HG03520 (cell line): ENCODE results near the gene DHODH.
"Not testable (repeated sequence)": the region's sequence is repeated elsewhere in the genome, so short reads cannot be mapped to it uniquely, and the experiment has no call there.

Experiments used
- ATAC-seq: cut with Tn5 transposase; IDR thresholded peaks from one replicate; pipeline ENCODE4 v1.9.1; 2021; ENCODE audit warnings: mild to moderate bottlenecking, moderate library complexity; ENCODE audit not compliant: unreplicated experiment

The DHODH gene

GRCh38 chr16:72008424-72009216, at the start of gene DHODH:
Gene DHODH, plus strand, starts transcription at chr16:72008744. Its CDS starts 21 bp downstream, at chr16:72008765.
- ATAC-seq = peak; percentile 99

GRCh38 chr16:71961066-71962039, 47.2 kb upstream of the DHODH start:
- ATAC-seq = peak; percentile 77

GRCh38 chr16:71963125-71963875, 45.2 kb upstream of the DHODH start:
- ATAC-seq = no peak

GRCh38 chr16:71965223-71965622, 43.3 kb upstream of the DHODH start:
- ATAC-seq = no peak

- no peak for ATAC-seq
Observed at GRCh38 chr16:71966932-71967331, 41.6 kb upstream of the DHODH start.

DNA sequence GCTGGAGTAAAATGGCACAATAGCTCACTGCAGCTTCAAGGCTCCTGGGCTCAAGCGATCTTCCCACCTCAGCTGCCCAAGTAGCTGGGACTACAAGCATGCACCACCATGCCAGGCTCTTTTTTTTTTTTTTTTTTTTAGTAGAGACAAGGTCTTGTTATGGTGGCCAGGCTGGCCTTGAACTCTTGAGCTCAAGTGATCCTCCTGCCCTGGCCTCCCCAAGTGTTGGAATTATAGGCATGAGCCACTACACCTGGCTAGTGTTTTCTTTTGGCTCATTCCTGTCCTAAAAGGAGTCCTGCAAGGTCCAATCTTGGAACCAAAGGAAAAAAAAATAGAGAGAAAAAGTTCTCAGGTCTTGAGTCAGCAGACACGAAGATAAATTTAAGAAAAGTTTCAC, 39.2 kb upstream of the DHODH start:
- ATAC-seq = no peak

DNA sequence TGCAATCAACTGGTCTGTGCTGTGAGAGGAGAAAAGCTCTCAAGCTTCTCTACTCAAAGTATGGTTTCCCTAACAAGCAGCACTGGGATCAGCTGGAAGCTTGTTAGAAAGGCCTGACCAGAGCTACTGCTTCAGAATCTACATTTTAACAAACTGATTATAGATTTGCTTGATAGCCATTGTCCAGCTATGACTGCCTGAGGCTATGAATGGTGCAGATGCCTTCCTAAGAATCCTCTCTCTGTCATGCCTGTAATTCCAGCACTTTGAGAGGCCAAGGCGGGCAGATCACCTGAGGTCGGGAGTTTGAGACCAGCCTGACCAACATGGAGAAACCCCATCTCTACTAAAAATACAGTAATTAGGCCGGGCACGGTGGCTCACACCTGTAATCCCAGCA, 37.0 kb upstream of the DHODH start:
- ATAC-seq = no peak

DNA sequence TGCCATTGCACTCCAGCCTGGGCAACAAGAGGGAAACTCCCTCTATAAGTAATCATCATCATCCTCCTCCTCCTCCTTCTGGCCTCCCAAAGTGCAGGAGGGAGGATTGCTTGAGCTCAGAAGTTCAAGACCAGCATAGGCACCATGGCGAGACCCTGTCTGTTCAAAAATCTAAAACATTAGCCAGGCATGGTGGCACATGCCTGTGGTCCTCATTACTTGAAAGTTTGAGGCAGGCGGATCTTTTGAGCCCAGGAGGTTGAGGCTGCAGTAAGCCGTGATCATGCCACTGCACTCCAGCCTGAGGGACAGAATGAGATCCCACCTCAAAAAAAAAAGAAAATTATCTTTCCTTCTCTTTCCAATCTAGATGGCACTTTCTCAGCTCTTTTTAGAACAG, 36.2 kb upstream of the DHODH start:
- no peak for ATAC-seq

GRCh38 chr16:71973001-71973400, 35.5 kb upstream of the DHODH start:
- ATAC-seq = no peak

- ATAC-seq = no peak
Observed at GRCh38 chr16:71974068-71974818, 34.3 kb upstream of the DHODH start.

- no peak for ATAC-seq
Observed at GRCh38 chr16:71985262-71985974, 23.1 kb upstream of the DHODH start.

DNA sequence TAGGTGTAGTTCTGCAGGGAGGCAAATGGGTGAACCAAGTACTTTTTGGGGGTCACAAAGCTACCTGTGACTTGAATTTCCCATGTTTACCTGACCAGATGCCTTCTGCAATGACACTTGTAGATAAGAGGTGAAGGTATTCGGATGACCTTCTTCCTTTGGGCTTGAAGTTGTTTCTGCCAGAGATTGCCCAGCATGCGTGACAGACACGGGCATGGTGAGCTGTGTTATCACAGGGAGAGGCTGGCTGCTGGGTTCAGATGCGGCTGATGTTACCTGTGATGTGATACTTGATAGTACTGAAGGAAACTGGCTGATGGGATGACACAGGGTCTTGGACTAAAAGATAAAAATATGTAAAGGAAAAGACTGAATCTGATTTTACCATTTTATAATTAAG, 22.4 kb upstream of the DHODH start:
- ATAC-seq = no peak

- ATAC-seq = no peak
Observed at GRCh38 chr16:71995038-71995437, 13.5 kb upstream of the DHODH start.

DNA sequence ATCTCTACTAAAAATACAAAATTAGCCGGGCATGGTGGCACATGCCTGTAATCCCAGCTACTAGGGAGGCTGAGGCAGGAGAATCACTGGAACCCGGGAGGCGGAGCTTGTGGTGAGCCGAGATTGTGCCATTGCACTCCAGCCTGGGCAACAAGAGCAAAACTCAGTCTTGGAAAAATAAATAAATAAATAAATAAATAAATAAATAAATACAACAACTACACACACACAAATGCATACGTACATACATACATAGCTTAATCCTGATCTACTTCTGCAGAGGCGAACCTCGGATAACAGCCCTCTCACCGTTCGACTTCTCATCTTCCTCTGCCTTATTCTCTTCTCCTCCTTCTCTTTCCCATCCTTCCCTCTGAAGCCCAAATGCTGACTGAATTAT, 11.0 kb upstream of the DHODH start:
- ATAC-seq = not testable (repeated sequence)

DNA sequence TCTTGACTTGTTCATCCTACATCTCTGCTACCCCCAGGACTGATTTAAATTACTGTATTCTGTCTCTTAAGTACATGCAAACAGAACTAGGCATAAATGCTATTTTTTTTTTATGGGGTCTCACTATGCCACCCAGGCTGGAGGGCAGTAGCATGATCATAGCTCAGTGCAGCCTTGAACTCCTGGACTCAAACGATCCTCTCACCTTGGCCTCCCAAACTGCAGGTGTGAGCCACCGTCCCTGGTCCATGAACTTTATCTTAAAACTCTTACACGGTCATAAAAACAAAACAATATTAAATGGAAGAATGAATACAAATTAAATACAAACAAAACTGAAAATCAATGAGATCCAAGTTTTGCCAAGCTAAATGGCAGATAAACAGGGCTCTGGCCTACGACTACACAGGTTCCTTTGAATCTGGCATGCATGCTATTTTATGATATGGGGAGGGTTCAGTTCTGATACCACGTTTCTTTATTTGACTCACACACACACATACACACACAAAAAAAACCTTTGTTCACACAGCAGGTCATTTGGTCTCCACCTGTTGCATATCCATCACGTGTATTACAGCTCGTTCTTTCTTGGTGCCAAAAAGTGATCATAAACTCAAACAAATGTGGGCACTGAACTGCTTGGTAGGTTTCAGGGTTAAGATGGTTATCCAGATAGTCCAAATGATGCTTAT, 7.2 kb upstream of the DHODH start:
- no peak for ATAC-seq

GRCh38 chr16:72002619-72003018, 5.9 kb upstream of the DHODH start:
- ATAC-seq = no peak

DNA sequence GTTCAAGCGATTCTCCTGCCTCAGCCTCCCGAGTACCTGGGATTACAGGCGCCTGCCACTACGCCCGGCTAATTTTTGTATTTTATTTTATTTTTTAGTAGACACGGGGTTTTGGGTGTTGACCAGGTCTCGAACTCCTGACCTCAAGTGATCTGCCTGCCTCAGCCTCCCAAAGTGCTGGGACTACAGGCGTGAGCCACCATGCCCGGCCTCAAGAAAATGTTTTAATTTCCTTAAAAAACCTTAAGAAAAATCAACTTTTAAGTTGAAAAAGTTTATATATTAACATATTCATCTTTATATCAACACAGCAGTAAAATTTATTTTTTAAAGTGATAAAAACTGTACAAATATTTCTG, 500 bp upstream of the DHODH start:
- not testable (repeated sequence) for ATAC-seq

DNA sequence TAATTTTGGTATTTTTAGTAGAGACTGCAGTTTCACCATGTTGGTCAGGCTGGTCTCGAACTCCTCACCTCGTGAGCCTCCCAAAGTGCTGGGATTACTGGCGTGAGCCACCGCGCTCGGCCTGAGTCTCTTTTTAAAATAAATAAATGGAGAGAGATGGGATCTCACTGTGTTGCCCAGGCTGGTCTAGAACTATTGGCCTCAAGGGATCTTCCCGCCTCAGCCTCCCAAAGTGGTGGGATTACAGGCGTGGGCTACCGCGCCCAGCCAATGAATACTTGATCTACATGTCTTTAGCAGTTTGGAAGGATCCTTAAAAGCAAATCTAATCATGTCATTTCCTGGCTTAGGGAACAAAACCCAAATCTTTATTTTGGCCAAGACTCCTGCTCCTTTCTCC, 1.2 kb downstream of the DHODH start:
- ATAC-seq = no peak

GRCh38 chr16:72012607-72013006, 4.1 kb downstream of the DHODH start:
- ATAC-seq = no peak
